HepG2 (cell line): ENCODE results near the gene TNFSF13. TPM values are rescaled to one million over a fixed set of nuclear protein-coding genes. Genes with fewer than 3 reads are reported as not detected.

Source experiments
- ARNTL ChIP-seq: sonication (generic); formaldehyde crosslinking; IDR thresholded peaks from 2 replicates; pipeline ENCODE4 v1.4.0; 2020; ENCODE audit warnings: mild to moderate bottlenecking, missing genetic modification reagents
- ATF7-NPFF ChIP-seq: sonication (generic); formaldehyde crosslinking; IDR thresholded peaks from 2 replicates; pipeline ENCODE4 v1.8.1; 2023; ENCODE audit warnings: mild to moderate bottlenecking, low read depth, missing genetic modification reagents, moderate library complexity
- CC2D1A ChIP-seq: sonication (generic); formaldehyde crosslinking; IDR thresholded peaks from 2 replicates; pipeline ENCODE4 v1.8.1; 2023; ENCODE audit warnings: mild to moderate bottlenecking, missing genetic modification reagents
- FOXO1 ChIP-seq: sonication (generic); formaldehyde crosslinking; IDR thresholded peaks from 2 replicates; pipeline ENCODE4 v1.4.0; 2020; ENCODE audit warnings: missing genetic modification reagents
- GATA4 ChIP-seq: sonication (generic); IDR thresholded peaks from 2 replicates; pipeline ENCODE4 v1.6.1; 2016; ENCODE audit warnings: antibody characterized with exemption, low read depth, borderline replicate concordance
- IKZF5 ChIP-seq: IDR thresholded peaks from 2 replicates; pipeline ENCODE4 v1.6.1; 2018; ENCODE audit warnings: missing genetic modification reagents, mild to moderate bottlenecking, missing compliant biosample characterization
- KDM5A ChIP-seq: fragments of 200-600 bp; sonication (generic); IDR thresholded peaks from 2 replicates; pipeline ENCODE4 v1.7.0; 2018; ENCODE audit warnings: antibody characterized with exemption, mild to moderate bottlenecking, low read length, borderline replicate concordance
- MTA3 ChIP-seq: sonication (generic); formaldehyde crosslinking; IDR thresholded peaks from 2 replicates; pipeline ENCODE4 v1.4.0; 2020; ENCODE audit warnings: missing genetic modification reagents
- MTF2 ChIP-seq: sonication (generic); formaldehyde crosslinking; IDR thresholded peaks from 2 replicates; pipeline ENCODE4 v1.5.0; 2020; ENCODE audit warnings: missing genetic modification reagents, borderline replicate concordance
- NR2F1 ChIP-seq, 2 experiments: fragments of 450-650 bp in 1 of 2; formaldehyde crosslinking in 1 of 2; IDR thresholded peaks; 2 replicates each; pipeline versions ENCODE4 v1.5.0 to v1.6.1; 2016 to 2020; ENCODE audit warnings: mild to moderate bottlenecking in 1 of 2, missing compliant biosample characterization in 1 of 2, missing genetic modification reagents in 1 of 2, moderate library complexity in 1 of 2
- RERE ChIP-seq: IDR thresholded peaks from 2 replicates; pipeline ENCODE4 v1.6.1; 2016; ENCODE audit warnings: low read depth, missing genetic modification reagents, missing compliant biosample characterization
- SMARCC2 ChIP-seq: fragments of 450-650 bp; IDR thresholded peaks from 2 replicates; pipeline ENCODE4 v1.6.1; 2017; ENCODE audit warnings: antibody characterized with exemption, mild to moderate bottlenecking
- SMARCE1 ChIP-seq: fragments of 450-650 bp; IDR thresholded peaks from 2 replicates; pipeline ENCODE4 v1.6.1; 2017; ENCODE audit warnings: borderline replicate concordance
- TEF ChIP-seq: sonication (generic); formaldehyde crosslinking; IDR thresholded peaks from 2 replicates; pipeline ENCODE4 v1.5.0; 2020; ENCODE audit warnings: missing genetic modification reagents
- YEATS4 ChIP-seq: sonication (generic); formaldehyde crosslinking; IDR thresholded peaks from 2 replicates; pipeline ENCODE4 v1.4.0; 2020; ENCODE audit warnings: missing genetic modification reagents, borderline replicate concordance
- ZBTB49 ChIP-seq: sonication (generic); formaldehyde crosslinking; IDR thresholded peaks from 2 replicates; pipeline ENCODE4 v1.4.0; 2020; ENCODE audit warnings: missing genetic modification reagents, borderline replicate concordance
- ZEB1 ChIP-seq: IDR thresholded peaks from 2 replicates; pipeline ENCODE4 v1.6.1; 2012; ENCODE audit warnings: mild to moderate bottlenecking, low read depth, inconsistent platforms; ENCODE audit not compliant: insufficient replicate concordance
- ZNF597 ChIP-seq: sonication (generic); formaldehyde crosslinking; IDR thresholded peaks from 2 replicates; pipeline ENCODE4 v1.5.0; 2020; ENCODE audit warnings: missing genetic modification reagents
- polyA plus RNA-seq, 8 experiments: library from polyadenylated mRNA; depleted of rRNA in 3 of 8; stranded (reverse) in 7 of 8; unstranded in 1 of 8; fragments of >200 nt; fragmentation: Illumina TruSeq in 4 of 8; extraction: Trizol in 4 of 8; gene quantifications; 2 replicates each; pipeline versions ENCODE4 v1.2.1 to v1.2.3, GENCODE V29; 2011 to 2016; ENCODE audit warnings: low read depth in 4 of 8, missing spikeins in 1 of 8, mixed read lengths in 1 of 8; ENCODE audit not compliant: insufficient read depth in 1 of 8
- total RNA-seq, 5 experiments: library from RNA; depleted of rRNA; stranded (reverse); fragments of >200 nt; fragmentation: Illumina TruSeq; extraction: Trizol; gene quantifications; 2 replicates each; pipeline ENCODE4 v1.2.3, GENCODE V29; 2016; ENCODE audit warnings: low read depth in 1 of 5

Gene TNFSF13
- total and polyA plus RNA-seq, 2 of the 13 experiments (the other 11 are each of a cell fraction or from before 2014, with no cell fraction given), result 2.5 to 3.3 TPM

GRCh38 chr17:7572588-7573323 is 14.2 kb downstream of the TNFSF13 start (continued):
- no peak for TF ChIP-seq CC2D1A (CRISPR knock-in tag)
- no peak for TF ChIP-seq ZBTB49 (CRISPR knock-in tag)
- peak; percentile 4; the same call in 1 of the 2 replicates for TF ChIP-seq KDM5A
- no peak for TF ChIP-seq RERE (CRISPR knock-in tag)
- TF ChIP-seq NR2F1 (CRISPR knock-in tag; IDR thresholded peaks at IDR 0.05), result no peak
- no peak for TF ChIP-seq ZEB1
- no peak for TF ChIP-seq SMARCC2
- TF ChIP-seq ARNTL (CRISPR knock-in tag), result no peak; the same call in 1 of the 2 replicates
- no peak for TF ChIP-seq SMARCE1
- no peak for TF ChIP-seq MTF2
- peak; percentile 14; the same call in 1 of the 2 replicates for TF ChIP-seq IKZF5 (CRISPR knock-in tag)
- peak; percentile 83 for TF ChIP-seq GATA4
- TF ChIP-seq MTA3 (CRISPR knock-in tag), result no peak
- no peak for TF ChIP-seq ZNF597 (CRISPR knock-in tag)
- no peak for TF ChIP-seq FOXO1 (CRISPR knock-in tag)
- no peak for TF ChIP-seq TEF
- no peak for TF ChIP-seq YEATS4 (CRISPR knock-in tag)
- TF ChIP-seq ATF7-NPFF (CRISPR knock-in tag), result no peak; the same call in 1 of the 2 replicates
